T-helper 2 cell (primary cell): ENCODE measurements around the gene SIGLEC9.

Source experiments
- DNase-seq, 5 experiments: peaks; one replicate each; pipeline versions ENCODE4 v3.0.0 to v3.0.0-alpha.2; 2012 to 2022

SIGLEC9 gene

GRCh38 chr19:51145916-51146493 lies 21.3 kb downstream of the SIGLEC9 start:
- DNase-seq: no peak

- no peak for DNase-seq
These were observed 22.0 kb downstream of the SIGLEC9 start for GRCh38 chr19:51146751-51147150.

GRCh38 chr19:51147663-51148062 lies 23.0 kb downstream of the SIGLEC9 start:
- DNase-seq: no peak

GRCh38 chr19:51148580-51148979 lies 23.9 kb downstream of the SIGLEC9 start:
- DNase-seq: no peak

- no peak for DNase-seq
These were observed 25.9 kb downstream of the SIGLEC9 start for GRCh38 chr19:51150627-51151026.

GRCh38 chr19:51156710-51157109 lies 32.0 kb downstream of the SIGLEC9 start:
- no peak for DNase-seq

GRCh38 chr19:51157265-51157664 lies 32.6 kb downstream of the SIGLEC9 start:
- peak in 1 of 5 experiments; percentile 32 for DNase-seq

- peak in 4 of 5 experiments; percentile 41 to 84 (median 60) for DNase-seq
These were observed 33.9 kb downstream of the SIGLEC9 start for GRCh38 chr19:51158474-51159129.

- no peak for DNase-seq
These were observed 35.0 kb downstream of the SIGLEC9 start for GRCh38 chr19:51159656-51160055.

- DNase-seq: peak in 1 of 5 experiments; percentile 62
These were observed 36.6 kb downstream of the SIGLEC9 start for GRCh38 chr19:51161266-51161665.

- no peak for DNase-seq
These were observed 37.3 kb downstream of the SIGLEC9 start for GRCh38 chr19:51161867-51162496.

- DNase-seq: no peak
These were observed 38.6 kb downstream of the SIGLEC9 start for GRCh38 chr19:51163257-51163656.

- DNase-seq: no peak
These were observed 39.5 kb downstream of the SIGLEC9 start for GRCh38 chr19:51164215-51164614.

- peak in 2 of 5 experiments; percentile 12 to 83 for DNase-seq
These were observed 42.3 kb downstream of the SIGLEC9 start for GRCh38 chr19:51166846-51167490.

- DNase-seq: no peak
These were observed 44.0 kb downstream of the SIGLEC9 start for GRCh38 chr19:51168564-51169282.

- peak; percentile 27 to 60 (median 39) for DNase-seq
These were observed 44.7 kb downstream of the SIGLEC9 start for GRCh38 chr19:51169283-51169918.

- no peak for DNase-seq
These were observed 47.5 kb downstream of the SIGLEC9 start for GRCh38 chr19:51172223-51172622.

- no peak for DNase-seq
These were observed 49.0 kb downstream of the SIGLEC9 start for GRCh38 chr19:51173681-51174080.

GRCh38 chr19:51179256-51179655 lies 54.5 kb downstream of the SIGLEC9 start:
- DNase-seq: no peak
